HEK293 (cell line): Measurements from ENCODE around the gene TMEM179B.

Experiments used
- BCL11A ChIP-seq: fragments of 450-650 bp; formaldehyde crosslinking; IDR thresholded peaks from 2 replicates; pipeline ENCODE4 v1.5.1; 2016; ENCODE audit warnings: low read depth, missing biosample characterization, missing genetic modification characterization
- GLI4 ChIP-seq: fragments of 450-650 bp; formaldehyde crosslinking; IDR thresholded peaks from 2 replicates; pipeline ENCODE4 v1.5.1; 2016; ENCODE audit warnings: missing biosample characterization, missing genetic modification characterization
- KLF10 ChIP-seq: fragments of 450-650 bp; IDR thresholded peaks from 2 replicates; pipeline ENCODE4 v1.5.1; 2018; ENCODE audit warnings: missing biosample characterization, mild to moderate bottlenecking, missing genetic modification characterization
- KLF8 ChIP-seq: fragments of 450-650 bp; formaldehyde crosslinking; IDR thresholded peaks from 2 replicates; pipeline ENCODE4 v1.5.1; 2016; ENCODE audit warnings: missing biosample characterization, missing genetic modification characterization
- SCRT2 ChIP-seq: fragments of 450-650 bp; formaldehyde crosslinking; IDR thresholded peaks from 2 replicates; pipeline ENCODE4 v1.5.1; 2016; ENCODE audit warnings: missing biosample characterization, missing genetic modification characterization
- SP2 ChIP-seq: fragments of 450-650 bp; formaldehyde crosslinking; IDR thresholded peaks from 2 replicates; pipeline ENCODE4 v1.5.1; 2016; ENCODE audit warnings: missing biosample characterization, missing genetic modification characterization
- ZBTB21 ChIP-seq: fragments of 450-650 bp; formaldehyde crosslinking; IDR thresholded peaks from 2 replicates; pipeline ENCODE4 v1.5.1; 2017; ENCODE audit warnings: missing biosample characterization, missing genetic modification characterization
- ZEB2 ChIP-seq: fragments of 450-650 bp; formaldehyde crosslinking; IDR thresholded peaks from 2 replicates; pipeline ENCODE4 v1.5.1; 2016; ENCODE audit warnings: missing biosample characterization, missing genetic modification characterization
- ZFP69B ChIP-seq: fragments of 450-650 bp; formaldehyde crosslinking; IDR thresholded peaks from 2 replicates; pipeline ENCODE4 v1.5.1; 2016; ENCODE audit warnings: missing biosample characterization, missing genetic modification characterization
- ZNF138 ChIP-seq: fragments of 450-650 bp; formaldehyde crosslinking; IDR thresholded peaks from 2 replicates; pipeline ENCODE4 v1.5.1; 2016; ENCODE audit warnings: missing biosample characterization, missing genetic modification characterization, borderline replicate concordance
- ZNF184 ChIP-seq: fragments of 450-650 bp; IDR thresholded peaks from 2 replicates; pipeline ENCODE4 v1.5.1; 2018; ENCODE audit warnings: missing biosample characterization, mild to moderate bottlenecking, missing genetic modification characterization
- ZNF311 ChIP-seq: fragments of 450-650 bp; formaldehyde crosslinking; IDR thresholded peaks from 2 replicates; pipeline ENCODE4 v1.5.1; 2017; ENCODE audit warnings: missing biosample characterization, missing genetic modification characterization, borderline replicate concordance
- ZNF341 ChIP-seq: fragments of 450-650 bp; formaldehyde crosslinking; IDR thresholded peaks from 2 replicates; pipeline ENCODE4; 2016; ENCODE audit warnings: low read depth, missing biosample characterization, missing genetic modification characterization
- ZNF416 ChIP-seq: fragments of 450-650 bp; formaldehyde crosslinking; IDR thresholded peaks from 2 replicates; pipeline ENCODE4 v1.5.1; 2016; ENCODE audit warnings: missing biosample characterization, missing genetic modification characterization
- ZNF433 ChIP-seq: fragments of 450-650 bp; formaldehyde crosslinking; IDR thresholded peaks from 2 replicates; pipeline ENCODE4 v1.5.1; 2016; ENCODE audit warnings: missing biosample characterization, missing genetic modification characterization, low read depth
- ZNF501 ChIP-seq: fragments of 450-650 bp; formaldehyde crosslinking; IDR thresholded peaks from 2 replicates; pipeline ENCODE4 v1.5.1; 2016; ENCODE audit warnings: missing biosample characterization, missing genetic modification characterization
- ZNF585B ChIP-seq: fragments of 450-650 bp; formaldehyde crosslinking; IDR thresholded peaks from 2 replicates; pipeline ENCODE4 v1.5.1; 2016; ENCODE audit warnings: missing biosample characterization, missing genetic modification characterization
- ZNF629 ChIP-seq: fragments of 450-650 bp; formaldehyde crosslinking; IDR thresholded peaks from 2 replicates; pipeline ENCODE4 v1.5.1; 2017; ENCODE audit warnings: missing biosample characterization, missing genetic modification characterization
- ZNF654 ChIP-seq: fragments of 450-650 bp; formaldehyde crosslinking; IDR thresholded peaks from 2 replicates; pipeline ENCODE4 v1.5.1; 2016; ENCODE audit warnings: low read depth, missing biosample characterization, missing genetic modification characterization
- ZNF76 ChIP-seq: fragments of 450-650 bp; formaldehyde crosslinking; IDR thresholded peaks from 2 replicates; pipeline ENCODE4; 2016; ENCODE audit warnings: low read depth, missing biosample characterization, missing genetic modification characterization, borderline replicate concordance
- ZNF791 ChIP-seq: fragments of 450-650 bp; formaldehyde crosslinking; IDR thresholded peaks from 2 replicates; pipeline ENCODE4 v1.5.1; 2016; ENCODE audit warnings: missing biosample characterization, missing genetic modification characterization
- TF ChIP-seq, protein P1 (sequence below): fragments of 450-650 bp; formaldehyde crosslinking; IDR thresholded peaks from 2 replicates; pipeline ENCODE4 v1.5.1; 2016; ENCODE audit warnings: missing biosample characterization, missing genetic modification characterization
- TF ChIP-seq, protein P2 (sequence below): fragments of 450-650 bp; formaldehyde crosslinking; IDR thresholded peaks from 2 replicates; pipeline ENCODE4 v1.5.1; 2017; ENCODE audit warnings: missing biosample characterization, missing genetic modification characterization
- TF ChIP-seq, protein P3 (sequence below): sonication (generic); formaldehyde crosslinking; IDR thresholded peaks from 2 replicates; pipeline ENCODE4 v1.8.1; 2022; ENCODE audit warnings: mild to moderate bottlenecking, moderate library complexity, missing genetic modification reagents
- TF ChIP-seq, protein P4 (sequence below): fragments of 450-650 bp; formaldehyde crosslinking; optimal IDR thresholded peaks from 2 replicates; pipeline ENCODE3; 2016; ENCODE audit warnings: missing biosample characterization, mild to moderate bottlenecking, missing genetic modification characterization
- TF ChIP-seq, protein P5 (sequence below): fragments of 450-650 bp; formaldehyde crosslinking; IDR thresholded peaks from 2 replicates; pipeline ENCODE4 v1.5.1; 2017; ENCODE audit warnings: missing biosample characterization, mild to moderate bottlenecking, missing genetic modification characterization, moderate library complexity
- TF ChIP-seq, protein P6 (sequence below): fragments of 450-650 bp; formaldehyde crosslinking; IDR thresholded peaks from 2 replicates; pipeline ENCODE4 v1.5.1; 2017; ENCODE audit warnings: missing biosample characterization, missing genetic modification characterization
- TF ChIP-seq, protein P7 (sequence below): fragments of 450-650 bp; formaldehyde crosslinking; IDR thresholded peaks from 2 replicates; pipeline ENCODE4 v1.5.1; 2016; ENCODE audit warnings: missing biosample characterization, missing genetic modification characterization

The TMEM179B gene

DNA sequence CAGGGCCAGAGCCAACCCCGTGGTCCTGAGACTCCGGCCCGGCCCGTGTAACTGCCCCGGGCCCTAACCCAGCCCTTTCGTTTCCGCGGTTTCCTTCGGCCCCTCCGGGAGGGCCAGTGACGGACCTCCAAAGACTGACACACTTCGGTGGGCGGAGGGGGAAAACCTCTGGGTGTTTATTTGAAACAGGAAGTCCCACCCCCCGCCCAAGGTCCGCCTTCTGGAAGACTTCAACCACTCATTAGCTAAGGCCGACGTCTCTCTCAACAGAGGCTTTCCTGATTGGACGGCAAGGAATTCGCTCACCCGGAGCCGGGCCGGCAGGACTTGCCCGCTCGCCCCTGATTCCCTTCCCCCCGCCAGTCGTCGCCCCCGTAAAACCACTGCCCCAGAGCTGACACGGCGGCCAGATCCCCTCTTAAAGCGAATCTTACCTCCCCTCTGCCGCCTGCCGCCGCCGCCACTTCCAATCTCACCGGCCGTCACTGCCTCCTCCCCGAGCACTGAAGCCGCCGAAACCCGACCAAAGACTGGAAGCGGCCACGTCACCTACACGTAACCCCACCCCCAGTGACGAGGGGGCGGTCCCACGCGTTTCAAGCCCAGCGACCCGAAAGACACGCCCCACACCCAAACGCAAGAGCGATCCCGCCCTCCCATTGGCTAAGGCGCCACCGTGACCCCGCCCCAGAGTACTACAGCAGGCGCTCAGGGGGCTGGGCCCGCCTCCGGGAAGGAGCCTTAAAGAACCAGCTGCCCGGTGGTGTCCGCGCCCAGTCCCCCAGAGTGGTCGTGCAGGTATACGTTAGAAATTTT, 44.5 kb downstream of the TMEM179B start, which contains the start of gene STX5 (continued):
- TF ChIP-seq ZEB2 (tag by site-specific recombination) = peak; percentile 95
- TF ChIP-seq ZNF138 = no peak
- TF ChIP-seq, protein P1, sequence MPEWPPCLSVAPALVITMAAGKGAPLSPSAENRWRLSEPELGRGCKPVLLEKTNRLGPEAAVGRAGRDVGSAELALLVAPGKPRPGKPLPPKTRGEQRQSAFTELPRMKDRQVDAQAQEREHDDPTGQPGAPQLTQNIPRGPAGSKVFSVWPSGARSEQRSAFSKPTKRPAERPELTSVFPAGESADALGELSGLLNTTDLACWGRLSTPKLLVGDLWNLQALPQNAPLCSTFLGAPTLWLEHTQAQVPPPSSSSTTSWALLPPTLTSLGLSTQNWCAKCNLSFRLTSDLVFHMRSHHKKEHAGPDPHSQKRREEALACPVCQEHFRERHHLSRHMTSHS (tag by site-specific recombination) = no peak
- no peak for TF ChIP-seq ZNF585B (tag by site-specific recombination)
- TF ChIP-seq ZFP69B (tag by site-specific recombination) = no peak
- TF ChIP-seq KLF8 (tag by site-specific recombination) = peak; percentile 27
- no peak for TF ChIP-seq GLI4 (tag by site-specific recombination)
- TF ChIP-seq, protein P2, sequence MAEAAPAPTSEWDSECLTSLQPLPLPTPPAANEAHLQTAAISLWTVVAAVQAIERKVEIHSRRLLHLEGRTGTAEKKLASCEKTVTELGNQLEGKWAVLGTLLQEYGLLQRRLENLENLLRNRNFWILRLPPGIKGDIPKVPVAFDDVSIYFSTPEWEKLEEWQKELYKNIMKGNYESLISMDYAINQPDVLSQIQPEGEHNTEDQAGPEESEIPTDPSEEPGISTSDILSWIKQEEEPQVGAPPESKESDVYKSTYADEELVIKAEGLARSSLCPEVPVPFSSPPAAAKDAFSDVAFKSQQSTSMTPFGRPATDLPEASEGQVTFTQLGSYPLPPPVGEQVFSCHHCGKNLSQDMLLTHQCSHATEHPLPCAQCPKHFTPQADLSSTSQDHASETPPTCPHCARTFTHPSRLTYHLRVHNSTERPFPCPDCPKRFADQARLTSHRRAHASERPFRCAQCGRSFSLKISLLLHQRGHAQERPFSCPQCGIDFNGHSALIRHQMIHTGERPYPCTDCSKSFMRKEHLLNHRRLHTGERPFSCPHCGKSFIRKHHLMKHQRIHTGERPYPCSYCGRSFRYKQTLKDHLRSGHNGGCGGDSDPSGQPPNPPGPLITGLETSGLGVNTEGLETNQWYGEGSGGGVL = no peak
- peak; percentile 50; the same call in 1 of the 2 replicates for TF ChIP-seq ZNF501 (tag by site-specific recombination)
- TF ChIP-seq ZBTB21 (tag by site-specific recombination) = peak; percentile 59; the same call in 1 of the 2 replicates
- no peak for TF ChIP-seq ZNF76 (tag by site-specific recombination)
- no peak for TF ChIP-seq ZNF433 (tag by site-specific recombination)
- no peak for TF ChIP-seq ZNF311 (tag by site-specific recombination)
- TF ChIP-seq ZNF791 (tag by site-specific recombination) = no peak
- TF ChIP-seq BCL11A (tag by site-specific recombination) = no peak
- TF ChIP-seq, protein P3, sequence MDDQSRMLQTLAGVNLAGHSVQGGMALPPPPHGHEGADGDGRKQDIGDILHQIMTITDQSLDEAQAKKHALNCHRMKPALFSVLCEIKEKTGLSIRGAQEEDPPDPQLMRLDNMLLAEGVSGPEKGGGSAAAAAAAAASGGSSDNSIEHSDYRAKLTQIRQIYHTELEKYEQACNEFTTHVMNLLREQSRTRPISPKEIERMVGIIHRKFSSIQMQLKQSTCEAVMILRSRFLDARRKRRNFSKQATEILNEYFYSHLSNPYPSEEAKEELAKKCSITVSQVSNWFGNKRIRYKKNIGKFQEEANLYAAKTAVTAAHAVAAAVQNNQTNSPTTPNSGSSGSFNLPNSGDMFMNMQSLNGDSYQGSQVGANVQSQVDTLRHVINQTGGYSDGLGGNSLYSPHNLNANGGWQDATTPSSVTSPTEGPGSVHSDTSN (CRISPR knock-in tag) = peak; percentile 92; the same call in 1 of the 2 replicates
- peak; percentile 78; the same call in 1 of the 2 replicates for TF ChIP-seq KLF10 (tag by site-specific recombination)
- no peak for TF ChIP-seq ZNF184 (tag by site-specific recombination)
- peak; percentile 72; the same call in 1 of the 2 replicates for TF ChIP-seq ZNF341 (tag by site-specific recombination)
- TF ChIP-seq, protein P4, sequence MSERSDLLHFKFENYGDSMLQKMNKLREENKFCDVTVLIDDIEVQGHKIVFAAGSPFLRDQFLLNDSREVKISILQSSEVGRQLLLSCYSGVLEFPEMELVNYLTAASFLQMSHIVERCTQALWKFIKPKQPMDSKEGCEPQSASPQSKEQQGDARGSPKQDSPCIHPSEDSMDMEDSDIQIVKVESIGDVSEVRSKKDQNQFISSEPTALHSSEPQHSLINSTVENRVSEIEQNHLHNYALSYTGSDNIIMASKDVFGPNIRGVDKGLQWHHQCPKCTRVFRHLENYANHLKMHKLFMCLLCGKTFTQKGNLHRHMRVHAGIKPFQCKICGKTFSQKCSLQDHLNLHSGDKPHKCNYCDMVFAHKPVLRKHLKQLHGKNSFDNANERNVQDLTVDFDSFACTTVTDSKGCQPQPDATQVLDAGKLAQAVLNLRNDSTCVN (tag by site-specific recombination) = peak; percentile 55
- TF ChIP-seq SCRT2 (tag by site-specific recombination) = 0 out of 2 replicates have a peak, but pooled peaks have one; percentile 36
- TF ChIP-seq, protein P5, sequence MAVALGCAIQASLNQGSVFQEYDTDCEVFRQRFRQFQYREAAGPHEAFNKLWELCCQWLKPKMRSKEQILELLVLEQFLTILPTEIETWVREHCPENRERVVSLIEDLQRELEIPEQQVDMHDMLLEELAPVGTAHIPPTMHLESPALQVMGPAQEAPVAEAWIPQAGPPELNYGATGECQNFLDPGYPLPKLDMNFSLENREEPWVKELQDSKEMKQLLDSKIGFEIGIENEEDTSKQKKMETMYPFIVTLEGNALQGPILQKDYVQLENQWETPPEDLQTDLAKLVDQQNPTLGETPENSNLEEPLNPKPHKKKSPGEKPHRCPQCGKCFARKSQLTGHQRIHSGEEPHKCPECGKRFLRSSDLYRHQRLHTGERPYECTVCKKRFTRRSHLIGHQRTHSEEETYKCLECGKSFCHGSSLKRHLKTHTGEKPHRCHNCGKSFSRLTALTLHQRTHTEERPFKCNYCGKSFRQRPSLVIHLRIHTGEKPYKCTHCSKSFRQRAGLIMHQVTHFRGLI (tag by site-specific recombination) = no peak
- TF ChIP-seq, protein P6, sequence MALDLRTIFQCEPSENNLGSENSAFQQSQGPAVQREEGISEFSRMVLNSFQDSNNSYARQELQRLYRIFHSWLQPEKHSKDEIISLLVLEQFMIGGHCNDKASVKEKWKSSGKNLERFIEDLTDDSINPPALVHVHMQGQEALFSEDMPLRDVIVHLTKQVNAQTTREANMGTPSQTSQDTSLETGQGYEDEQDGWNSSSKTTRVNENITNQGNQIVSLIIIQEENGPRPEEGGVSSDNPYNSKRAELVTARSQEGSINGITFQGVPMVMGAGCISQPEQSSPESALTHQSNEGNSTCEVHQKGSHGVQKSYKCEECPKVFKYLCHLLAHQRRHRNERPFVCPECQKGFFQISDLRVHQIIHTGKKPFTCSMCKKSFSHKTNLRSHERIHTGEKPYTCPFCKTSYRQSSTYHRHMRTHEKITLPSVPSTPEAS (tag by site-specific recombination) = no peak
- no peak for TF ChIP-seq ZNF654 (tag by site-specific recombination)
- TF ChIP-seq ZNF629 (tag by site-specific recombination) = peak; percentile 86; the same call in 1 of the 2 replicates
- peak; percentile 91 for TF ChIP-seq SP2 (tag by site-specific recombination)
- TF ChIP-seq ZNF416 (tag by site-specific recombination) = no peak
- TF ChIP-seq, protein P7, sequence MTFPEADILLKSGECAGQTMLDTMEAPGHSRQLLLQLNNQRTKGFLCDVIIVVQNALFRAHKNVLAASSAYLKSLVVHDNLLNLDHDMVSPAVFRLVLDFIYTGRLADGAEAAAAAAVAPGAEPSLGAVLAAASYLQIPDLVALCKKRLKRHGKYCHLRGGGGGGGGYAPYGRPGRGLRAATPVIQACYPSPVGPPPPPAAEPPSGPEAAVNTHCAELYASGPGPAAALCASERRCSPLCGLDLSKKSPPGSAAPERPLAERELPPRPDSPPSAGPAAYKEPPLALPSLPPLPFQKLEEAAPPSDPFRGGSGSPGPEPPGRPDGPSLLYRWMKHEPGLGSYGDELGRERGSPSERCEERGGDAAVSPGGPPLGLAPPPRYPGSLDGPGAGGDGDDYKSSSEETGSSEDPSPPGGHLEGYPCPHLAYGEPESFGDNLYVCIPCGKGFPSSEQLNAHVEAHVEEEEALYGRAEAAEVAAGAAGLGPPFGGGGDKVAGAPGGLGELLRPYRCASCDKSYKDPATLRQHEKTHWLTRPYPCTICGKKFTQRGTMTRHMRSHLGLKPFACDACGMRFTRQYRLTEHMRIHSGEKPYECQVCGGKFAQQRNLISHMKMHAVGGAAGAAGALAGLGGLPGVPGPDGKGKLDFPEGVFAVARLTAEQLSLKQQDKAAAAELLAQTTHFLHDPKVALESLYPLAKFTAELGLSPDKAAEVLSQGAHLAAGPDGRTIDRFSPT = no peak
